Activated T-helper 9 cell treated with anti-CD3 and anti-CD28 coated beads, Interleukin-2, amount 50 U/mL, for 16 hours (primary cell): ENCODE data around the gene EMILIN3.
"Not testable (repeated sequence)": the region's sequence is repeated elsewhere in the genome, so short reads cannot be mapped to it uniquely, and the experiment has no call there.

ENCODE experiments used
- DNase-seq: peaks from one replicate; pipeline ENCODE4 v3.0.0-alpha.2; 2020; ENCODE audit warnings: low read depth

Gene EMILIN3

GRCh38 chr20:41318271-41318649 is 48.4 kb downstream of the EMILIN3 start:
- no peak for DNase-seq

- DNase-seq = peak; percentile 96
Observed at GRCh38 chr20:41317546-41318270, 48.9 kb downstream of the EMILIN3 start, which contains the start of gene ZHX3. Gene ZHX3, minus strand, starts transcription at chr20:41317731. Its CDS starts 112,815 bp downstream, at chr20:41204916.

DNA sequence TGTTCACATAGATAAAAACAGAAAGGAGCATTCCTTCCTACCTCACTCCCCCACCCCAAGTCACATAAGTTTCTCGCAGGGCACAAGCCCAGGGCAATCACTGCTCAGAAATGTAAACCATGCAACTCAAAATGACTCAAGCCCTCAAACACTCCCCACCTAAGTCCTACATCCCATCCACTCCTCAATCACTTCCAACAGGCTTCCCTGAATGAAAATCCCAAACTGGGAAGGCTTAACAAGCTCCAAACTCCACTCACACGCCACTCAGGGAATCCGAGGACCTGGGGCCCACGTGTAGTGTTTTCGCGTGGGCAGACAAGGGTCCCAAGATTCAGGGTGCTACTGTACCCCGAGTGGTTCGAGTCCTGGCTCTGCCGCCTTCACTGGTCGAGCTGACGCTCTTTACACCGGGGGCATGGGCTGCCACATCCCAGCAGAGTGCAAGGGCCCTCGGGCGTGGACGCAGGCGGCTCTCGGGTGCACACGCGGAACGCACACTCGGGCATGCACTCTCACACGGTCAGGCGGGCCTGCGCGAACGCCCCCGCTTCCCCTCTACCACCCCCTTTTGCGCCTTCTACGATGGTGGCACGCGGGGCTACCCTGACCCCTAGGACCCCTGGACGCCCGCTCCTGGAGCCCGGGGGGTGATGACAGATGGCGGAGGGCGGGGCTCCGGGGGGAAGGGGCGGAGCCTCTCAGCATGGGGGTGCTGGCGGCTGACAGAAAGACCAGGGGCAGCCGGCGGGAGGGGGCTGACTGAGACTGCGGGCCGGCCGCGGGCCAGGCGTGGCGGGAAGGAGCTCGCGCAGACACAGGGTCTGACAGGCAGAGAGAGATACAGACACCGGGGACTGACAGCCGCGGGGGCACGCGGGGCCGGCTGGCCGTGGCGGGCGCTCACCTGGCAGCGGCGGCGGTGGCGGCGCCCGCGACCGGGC is 49.7 kb downstream of the EMILIN3 start:
- peak; percentile 71 for DNase-seq

GRCh38 chr20:41316051-41316450 is 50.6 kb downstream of the EMILIN3 start:
- no peak for DNase-seq

- no peak for DNase-seq
Observed at GRCh38 chr20:41314386-41314785, 52.2 kb downstream of the EMILIN3 start.

GRCh38 chr20:41312009-41312408 is 54.6 kb downstream of the EMILIN3 start:
- not testable (repeated sequence) for DNase-seq
